HG03571 (cell line): ENCODE results near the gene ASB7.

ENCODE experiments used
- ATAC-seq: cut with Tn5 transposase; IDR thresholded peaks from one replicate; pipeline ENCODE4 v1.9.1; 2021; ENCODE audit not compliant: unreplicated experiment

ASB7 gene

GRCh38 chr15:100683434-100683833 lies 81.0 kb downstream of the ASB7 start:
- ATAC-seq, result no peak

GRCh38 chr15:100684591-100684990 lies 82.2 kb downstream of the ASB7 start:
- ATAC-seq, result no peak

- ATAC-seq, result no peak
These were observed 83.8 kb downstream of the ASB7 start for GRCh38 chr15:100686021-100686724.

- no peak for ATAC-seq
These were observed 84.5 kb downstream of the ASB7 start for GRCh38 chr15:100686725-100687473.

- ATAC-seq, result no peak
These were observed 85.3 kb downstream of the ASB7 start for GRCh38 chr15:100687582-100688141.

GRCh38 chr15:100688549-100689120 lies 86.2 kb downstream of the ASB7 start:
- ATAC-seq, result no peak

GRCh38 chr15:100689131-100689899 lies 86.9 kb downstream of the ASB7 start:
- ATAC-seq, result no peak

GRCh38 chr15:100690032-100690794 lies 87.8 kb downstream of the ASB7 start:
- no peak for ATAC-seq

- no peak for ATAC-seq
These were observed 88.4 kb downstream of the ASB7 start for GRCh38 chr15:100690795-100691158.

- no peak for ATAC-seq
These were observed 88.9 kb downstream of the ASB7 start for GRCh38 chr15:100691321-100691720.

GRCh38 chr15:100692246-100692645 lies 89.9 kb downstream of the ASB7 start:
- ATAC-seq, result no peak

- ATAC-seq, result no peak
These were observed 90.3 kb downstream of the ASB7 start for GRCh38 chr15:100692671-100693070.

- ATAC-seq, result no peak
These were observed 91.1 kb downstream of the ASB7 start for GRCh38 chr15:100693451-100693850.

- no peak for ATAC-seq
These were observed 92.1 kb downstream of the ASB7 start for GRCh38 chr15:100694381-100695021.

GRCh38 chr15:100695048-100695447 lies 92.7 kb downstream of the ASB7 start:
- no peak for ATAC-seq

GRCh38 chr15:100696452-100696851 lies 94.1 kb downstream of the ASB7 start:
- no peak for ATAC-seq
